PFSK-1 (cell line): ENCODE data around the gene TMED6.

Source experiments
- FOXP2 ChIP-seq: optimal IDR thresholded peaks from 2 replicates; pipeline ENCODE3; 2011; ENCODE audit warnings: borderline replicate concordance, control low read depth, inconsistent platforms; ENCODE audit not compliant: insufficient read depth; ENCODE audit errors: extremely low read length, extremely low read depth
- POLR2AphosphoS5 ChIP-seq: IDR thresholded peaks from 2 replicates; pipeline ENCODE4 v1.6.1; 2012; ENCODE audit warnings: low read depth, mild to moderate bottlenecking, control low read depth, low read length, moderate library complexity
- SIN3A ChIP-seq: IDR thresholded peaks from 2 replicates; pipeline ENCODE4 v1.6.1; 2012; ENCODE audit warnings: mild to moderate bottlenecking, low read length, moderate library complexity, borderline replicate concordance; ENCODE audit not compliant: insufficient read depth
- TAF1 ChIP-seq: IDR thresholded peaks from 2 replicates; pipeline ENCODE4 v1.6.1; 2012; ENCODE audit warnings: low read length, control low read depth, borderline replicate concordance; ENCODE audit not compliant: insufficient read depth
- TF ChIP-seq, protein P1 (sequence below), 2 experiments: IDR thresholded peaks; 2 replicates each; pipeline versions ENCODE4 v1.6.1 to v1.8.0; 2011 to 2012; ENCODE audit warnings: low read depth in 2 of 2, low read length in 2 of 2, control low read depth in 1 of 2, inconsistent platforms in 1 of 2, mild to moderate bottlenecking in 1 of 2, moderate library complexity in 1 of 2; ENCODE audit not compliant: insufficient read depth in 1 of 2

DNA sequence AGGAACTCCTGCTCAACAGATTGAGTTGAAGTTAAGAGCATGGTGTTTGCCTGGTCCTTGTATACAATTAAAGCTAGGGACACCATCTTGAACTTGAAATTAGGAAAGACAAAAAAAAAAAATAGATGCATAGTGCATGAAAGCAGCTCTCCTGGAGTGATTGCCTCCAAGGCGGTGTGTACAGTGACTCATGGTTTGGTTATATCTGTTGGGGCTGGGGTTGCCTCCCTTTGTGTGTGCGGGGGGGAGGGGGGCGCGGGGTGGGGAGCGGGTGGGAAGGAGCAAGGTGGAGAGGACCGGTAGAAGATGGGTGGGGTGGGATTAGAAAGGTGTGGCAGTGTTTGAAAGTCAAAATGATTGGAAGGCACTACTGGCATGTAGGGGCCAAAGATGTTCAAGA lies 3.4 kb downstream of the TMED6 start:
- TF ChIP-seq, protein P1, sequence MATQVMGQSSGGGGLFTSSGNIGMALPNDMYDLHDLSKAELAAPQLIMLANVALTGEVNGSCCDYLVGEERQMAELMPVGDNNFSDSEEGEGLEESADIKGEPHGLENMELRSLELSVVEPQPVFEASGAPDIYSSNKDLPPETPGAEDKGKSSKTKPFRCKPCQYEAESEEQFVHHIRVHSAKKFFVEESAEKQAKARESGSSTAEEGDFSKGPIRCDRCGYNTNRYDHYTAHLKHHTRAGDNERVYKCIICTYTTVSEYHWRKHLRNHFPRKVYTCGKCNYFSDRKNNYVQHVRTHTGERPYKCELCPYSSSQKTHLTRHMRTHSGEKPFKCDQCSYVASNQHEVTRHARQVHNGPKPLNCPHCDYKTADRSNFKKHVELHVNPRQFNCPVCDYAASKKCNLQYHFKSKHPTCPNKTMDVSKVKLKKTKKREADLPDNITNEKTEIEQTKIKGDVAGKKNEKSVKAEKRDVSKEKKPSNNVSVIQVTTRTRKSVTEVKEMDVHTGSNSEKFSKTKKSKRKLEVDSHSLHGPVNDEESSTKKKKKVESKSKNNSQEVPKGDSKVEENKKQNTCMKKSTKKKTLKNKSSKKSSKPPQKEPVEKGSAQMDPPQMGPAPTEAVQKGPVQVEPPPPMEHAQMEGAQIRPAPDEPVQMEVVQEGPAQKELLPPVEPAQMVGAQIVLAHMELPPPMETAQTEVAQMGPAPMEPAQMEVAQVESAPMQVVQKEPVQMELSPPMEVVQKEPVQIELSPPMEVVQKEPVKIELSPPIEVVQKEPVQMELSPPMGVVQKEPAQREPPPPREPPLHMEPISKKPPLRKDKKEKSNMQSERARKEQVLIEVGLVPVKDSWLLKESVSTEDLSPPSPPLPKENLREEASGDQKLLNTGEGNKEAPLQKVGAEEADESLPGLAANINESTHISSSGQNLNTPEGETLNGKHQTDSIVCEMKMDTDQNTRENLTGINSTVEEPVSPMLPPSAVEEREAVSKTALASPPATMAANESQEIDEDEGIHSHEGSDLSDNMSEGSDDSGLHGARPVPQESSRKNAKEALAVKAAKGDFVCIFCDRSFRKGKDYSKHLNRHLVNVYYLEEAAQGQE (IDR thresholded peaks at IDR 0.05; ENCODE audit: insufficient read depth in 1 of 2, low read depth in 2 of 2, low read length in 2 of 2): no peak
- TF ChIP-seq SIN3A: no peak
- no peak for TF ChIP-seq POLR2AphosphoS5
- no peak for TF ChIP-seq FOXP2
- no peak for TF ChIP-seq TAF1
